ENCODE measurements around the gene MDFIC2.
"Not testable (repeated sequence)": the region's sequence is repeated elsewhere in the genome, so short reads cannot be mapped to it uniquely, and the experiment has no call there.

The MDFIC2 gene

GRCh38 chr3:70290431-70291096, 21.9 kb downstream of the MDFIC2 start:
- H3K36me3 Mint-ChIP-seq; H3K27me3 Mint-ChIP-seq; H3K9me3 Mint-ChIP-seq (ENCODE audit: low read depth); H3K4me3 Mint-ChIP-seq; H3K27ac Mint-ChIP-seq; H3K4me1 Mint-ChIP-seq (ENCODE audit: low read depth): not testable (repeated sequence)

- H3K4me3 Mint-ChIP-seq: no peak overlapping the region
- peaks cover 5% of the 10 kb centered on the region for H3K9me3 Mint-ChIP-seq (ENCODE audit: low read depth)
- no peaks in the 10 kb centered on the region for H3K4me1 Mint-ChIP-seq (ENCODE audit: low read depth)
- no peaks in the 10 kb centered on the region for H3K36me3 Mint-ChIP-seq
- H3K27me3 Mint-ChIP-seq: peaks cover 4% of the 10 kb centered on the region
- no peak overlapping the region for H3K27ac Mint-ChIP-seq
These were observed 30.8 kb downstream of the MDFIC2 start for GRCh38 chr3:70281663-70282062.

GRCh38 chr3:70277304-70277703, 35.1 kb downstream of the MDFIC2 start:
- no peaks in the 10 kb centered on the region for H3K36me3 Mint-ChIP-seq
- no peak overlapping the region for H3K27ac Mint-ChIP-seq
- H3K27me3 Mint-ChIP-seq: peaks cover 4% of the 10 kb centered on the region
- H3K9me3 Mint-ChIP-seq (ENCODE audit: low read depth): no peaks in the 10 kb centered on the region
- H3K4me3 Mint-ChIP-seq: no peak overlapping the region
- H3K4me1 Mint-ChIP-seq (ENCODE audit: low read depth): no peaks in the 10 kb centered on the region

GRCh38 chr3:70276901-70277300, 35.5 kb downstream of the MDFIC2 start:
- no peak overlapping the region for H3K27ac Mint-ChIP-seq
- H3K27me3 Mint-ChIP-seq: peaks cover 4% of the 10 kb centered on the region
- H3K4me1 Mint-ChIP-seq (ENCODE audit: low read depth): no peaks in the 10 kb centered on the region
- H3K9me3 Mint-ChIP-seq (ENCODE audit: low read depth): no peaks in the 10 kb centered on the region
- H3K4me3 Mint-ChIP-seq: no peak overlapping the region
- H3K36me3 Mint-ChIP-seq: no peaks in the 10 kb centered on the region

- Mint-ChIP-seq H3K4me1 (ENCODE audit: low read depth) (no peaks in the 10 kb centered on the region), H3K9me3 (ENCODE audit: low read depth) (no peaks in the 10 kb centered on the region), H3K36me3 (no peaks in the 10 kb centered on the region), H3K27ac (no peak overlapping the region), H3K4me3 (no peak overlapping the region), H3K27me3 (no peaks in the 10 kb centered on the region)
These were observed 38.9 kb downstream of the MDFIC2 start for GRCh38 chr3:70273492-70273891.

GRCh38 chr3:70272798-70273197, 39.6 kb downstream of the MDFIC2 start:
- Mint-ChIP-seq H3K36me3 (no peaks in the 10 kb centered on the region), H3K4me3 (no peak overlapping the region)

GRCh38 chr3:70264122-70264780, 48.2 kb downstream of the MDFIC2 start:
- no peak overlapping the region for H3K4me3 Mint-ChIP-seq
- no peaks in the 10 kb centered on the region for H3K27me3 Mint-ChIP-seq
- H3K36me3 Mint-ChIP-seq: no peaks in the 10 kb centered on the region
- no peak overlapping the region for H3K27ac Mint-ChIP-seq
- no peaks in the 10 kb centered on the region for H3K9me3 Mint-ChIP-seq (ENCODE audit: low read depth)
- H3K4me1 Mint-ChIP-seq (ENCODE audit: low read depth): no peaks in the 10 kb centered on the region

More at GRCh38 chr3:70272798-70273197, 39.6 kb downstream of the MDFIC2 start:
- Mint-ChIP-seq H3K27ac (no peak overlapping the region), H3K4me1 (ENCODE audit: low read depth) (no peaks in the 10 kb centered on the region), H3K27me3 (no peaks in the 10 kb centered on the region), H3K9me3 (ENCODE audit: low read depth) (no peaks in the 10 kb centered on the region)

- Mint-ChIP-seq H3K27ac (no peak overlapping the region), H3K9me3 (ENCODE audit: low read depth) (no peaks in the 10 kb centered on the region), H3K27me3 (peaks cover 2% of the 10 kb centered on the region), H3K4me1 (ENCODE audit: low read depth) (no peaks in the 10 kb centered on the region), H3K4me3 (no peak overlapping the region), H3K36me3 (no peaks in the 10 kb centered on the region)
These were observed 51.2 kb downstream of the MDFIC2 start for GRCh38 chr3:70261283-70261682.

GRCh38 chr3:70256566-70256965, 55.9 kb downstream of the MDFIC2 start:
- Mint-ChIP-seq H3K27ac (no peak overlapping the region), H3K36me3 (no peaks in the 10 kb centered on the region), H3K27me3 (peaks cover 6% of the 10 kb centered on the region), H3K9me3 (ENCODE audit: low read depth) (no peaks in the 10 kb centered on the region), H3K4me3 (no peak overlapping the region), H3K4me1 (ENCODE audit: low read depth) (no peaks in the 10 kb centered on the region)

- Mint-ChIP-seq H3K4me3 (no peak overlapping the region), H3K4me1 (ENCODE audit: low read depth) (no peaks in the 10 kb centered on the region), H3K27ac (no peak overlapping the region), H3K36me3 (no peaks in the 10 kb centered on the region), H3K9me3 (ENCODE audit: low read depth) (peaks cover 8% of the 10 kb centered on the region), H3K27me3 (peaks cover 10% of the 10 kb centered on the region)
These were observed 61.9 kb downstream of the MDFIC2 start for GRCh38 chr3:70250492-70250891.

GRCh38 chr3:70249509-70250160, 62.8 kb downstream of the MDFIC2 start:
- H3K36me3 Mint-ChIP-seq: no peaks in the 10 kb centered on the region
- H3K4me1 Mint-ChIP-seq (ENCODE audit: low read depth): no peaks in the 10 kb centered on the region
- H3K4me3 Mint-ChIP-seq: no peak overlapping the region
- peaks cover 10% of the 10 kb centered on the region for H3K27me3 Mint-ChIP-seq
- H3K27ac Mint-ChIP-seq: no peak overlapping the region
- peaks cover 8% of the 10 kb centered on the region for H3K9me3 Mint-ChIP-seq (ENCODE audit: low read depth)

- Mint-ChIP-seq H3K4me1 (ENCODE audit: low read depth) (no peaks in the 10 kb centered on the region), H3K36me3 (no peaks in the 10 kb centered on the region), H3K4me3 (no peak overlapping the region), H3K9me3 (ENCODE audit: low read depth) (peaks cover 8% of the 10 kb centered on the region), H3K27me3 (peaks cover 10% of the 10 kb centered on the region), H3K27ac (no peak overlapping the region)
These were observed 63.6 kb downstream of the MDFIC2 start for GRCh38 chr3:70248856-70249255.

GRCh38 chr3:70247955-70248354, 64.5 kb downstream of the MDFIC2 start:
- peaks cover 8% of the 10 kb centered on the region for H3K9me3 Mint-ChIP-seq (ENCODE audit: low read depth)
- no peaks in the 10 kb centered on the region for H3K36me3 Mint-ChIP-seq
- peaks cover 12% of the 10 kb centered on the region for H3K27me3 Mint-ChIP-seq
- H3K4me3 Mint-ChIP-seq: no peak overlapping the region
- no peaks in the 10 kb centered on the region for H3K4me1 Mint-ChIP-seq (ENCODE audit: low read depth)
- H3K27ac Mint-ChIP-seq: no peak overlapping the region

GRCh38 chr3:70245746-70246525, 66.5 kb downstream of the MDFIC2 start:
- Mint-ChIP-seq H3K36me3 (no peaks in the 10 kb centered on the region), H3K27me3 (peaks cover 6% of the 10 kb centered on the region), H3K9me3 (ENCODE audit: low read depth) (peaks cover 8% of the 10 kb centered on the region), H3K27ac (no peak overlapping the region), H3K4me3 (no peak overlapping the region), H3K4me1 (ENCODE audit: low read depth) (no peaks in the 10 kb centered on the region)

GRCh38 chr3:70244422-70244821, 68.0 kb downstream of the MDFIC2 start:
- H3K9me3 Mint-ChIP-seq (ENCODE audit: low read depth): peaks cover 5% of the 10 kb centered on the region
- H3K27me3 Mint-ChIP-seq: peaks cover 4% of the 10 kb centered on the region
- H3K4me1 Mint-ChIP-seq (ENCODE audit: low read depth): no peaks in the 10 kb centered on the region
- H3K36me3 Mint-ChIP-seq: no peaks in the 10 kb centered on the region
- no peak overlapping the region for H3K4me3 Mint-ChIP-seq
- H3K27ac Mint-ChIP-seq: no peak overlapping the region
